Upper lobe of left lung (tissue), 6 donors: ENCODE results near the gene EVI5L. TPM values are rescaled to one million over a fixed set of nuclear protein-coding genes. Genes with fewer than 3 reads are reported as not detected.

Experiments
- ATAC-seq, 2 donors: fragments of 200-7000 bp; cut with Tn5 transposase; one replicate each; pipeline ENCODE4 v1.9.1; 2022; ENCODE audit warnings: mild to moderate bottlenecking in 2 of 2, moderate library complexity in 2 of 2; ENCODE audit not compliant: low FRiP score in 2 of 2
- DNase-seq, 2 donors: peaks; one replicate each; pipeline ENCODE4 v3.0.0-alpha.2; 2019 to 2020
- H3K27ac ChIP-seq, 4 donors: fragments of 200-600 bp; sonication (generic); one replicate each; pipeline ENCODE4 v1.5.1; 2016 to 2019
- H3K27me3 ChIP-seq, 4 donors: fragments of 200-600 bp; sonication (generic); one replicate each; pipeline ENCODE4 v1.5.1; 2017 to 2019
- H3K36me3 ChIP-seq, 4 donors: fragments of 200-600 bp; sonication (generic); one replicate each; pipeline ENCODE4 v1.5.1; 2016 to 2019
- H3K4me1 ChIP-seq, 4 donors: fragments of 200-600 bp; sonication (generic); one replicate each; pipeline ENCODE4 v1.5.1; 2018 to 2019
- H3K4me3 ChIP-seq, 4 donors: fragments of 200-600 bp; sonication (generic); one replicate each; pipeline ENCODE4 v1.5.1; 2017 to 2019; ENCODE audit warnings: mild to moderate bottlenecking in 2 of 4, moderate library complexity in 1 of 4
- H3K9me3 ChIP-seq, 4 donors: fragments of 200-600 bp; sonication (generic); one replicate each; pipeline ENCODE4 v1.5.1; 2018 to 2019
- CTCF ChIP-seq, 6 experiments: fragments of 450-650 bp in 4 of 6; fragments of 200-600 bp in 2 of 6; sonication (generic) in 2 of 6; IDR thresholded peaks; one replicate each; pipeline ENCODE4 v1.5.1; 2016 to 2019; ENCODE audit warnings: antibody characterized with exemption in 6 of 6
- EP300 ChIP-seq, 4 donors: sonication (generic); formaldehyde crosslinking; IDR thresholded peaks; one replicate each; pipeline ENCODE4 v1.5.1; 2017; ENCODE audit warnings: antibody characterized with exemption in 4 of 4, control low read depth in 2 of 4
- POLR2A ChIP-seq, 4 donors: fragments of 450-650 bp; IDR thresholded peaks; one replicate each; pipeline ENCODE4 v1.5.1; 2016 to 2017; ENCODE audit warnings: antibody characterized with exemption in 4 of 4, mild to moderate bottlenecking in 2 of 4
- POLR2AphosphoS5 ChIP-seq, 2 donors: sonication (generic); formaldehyde crosslinking; IDR thresholded peaks; one replicate each; pipeline ENCODE4 v1.5.1; 2017; ENCODE audit warnings: antibody characterized with exemption in 2 of 2
- WGBS, 2 donors: methylation state at CpG; one replicate each; pipeline ENCODE4 v1.1.5; 2017 to 2018; 5-methylcytosine and 5-hydroxymethylcytosine counted together
- total RNA-seq, 6 donors: library from RNA; depleted of rRNA in 4 of 6; stranded (reverse); fragments of >200 nt in 4 of 6; gene quantifications; one replicate each; pipeline versions ENCODE4 v1.1.0 to v1.2.1, GENCODE V29; 2016 to 2021
- donor health status: DM: no; HTN: no; CAD: no; lungs with moderate emphysema.
- donor health status: DM: no; HTN: yes; CAD: no; lungs with severe emphysema.

Gene EVI5L
- total RNA-seq, 6 donors from 2014 or later = 12.0 to 24.1 (median 15.6) TPM

- WGBS, 2 donors = 86 to 88% methylated on average over 20 to 24 of the region's 26 CpGs
- DNase-seq = peak in 1 of 2 donors; percentile 82
- peaks cover 0 to 3% (median 0%) of the 10 kb centered on the region in 4 donors for H3K36me3 ChIP-seq
- H3K4me1 ChIP-seq = peaks cover 0 to 10% (median 7%) of the 10 kb centered on the region in 4 donors
- H3K27me3 ChIP-seq = no peaks in the 10 kb centered on the region
- ATAC-seq = no peak
- TF ChIP-seq EP300 (IDR thresholded peaks at IDR 0.05) (no peak), POLR2A (IDR thresholded peaks at IDR 0.05) (no peak), POLR2AphosphoS5 (IDR thresholded peaks at IDR 0.05) (no peak)
- H3K4me3 ChIP-seq = no peak overlapping the region
- no peaks in the 10 kb centered on the region for H3K9me3 ChIP-seq
- H3K27ac ChIP-seq = no peak overlapping the region
These were observed 21.8 kb downstream of the EVI5L start for GRCh38 chr19:7851623-7852500.

GRCh38 chr19:7852851-7853769 is 23.1 kb downstream of the EVI5L start:
- Histone ChIP-seq H3K36me3 (peaks cover 0 to 6% (median 0%) of the 10 kb centered on the region in 4 donors), H3K27ac (no peak overlapping the region), H3K9me3 (no peaks in the 10 kb centered on the region), H3K27me3 (no peaks in the 10 kb centered on the region), H3K4me1 (peaks cover 0 to 10% (median 7%) of the 10 kb centered on the region in 4 donors), H3K4me3 (no peak overlapping the region)
- no peak for TF ChIP-seq POLR2A (IDR thresholded peaks at IDR 0.05)
- no peak for TF ChIP-seq EP300 (IDR thresholded peaks at IDR 0.05)
- TF ChIP-seq CTCF (IDR thresholded peaks at IDR 0.05) = peak; percentile 81 to 90 (median 84)
- no peak for TF ChIP-seq POLR2AphosphoS5 (IDR thresholded peaks at IDR 0.05)
- whole genome bisulfite sequencing, 2 donors = 32 to 46% methylated on average over 22 to 44 of the region's 45 CpGs
- DNase-seq = peak; percentile 89 to 92
- ATAC-seq = peak; percentile 78 to 84

GRCh38 chr19:7853770-7854128 is 23.7 kb downstream of the EVI5L start:
- WGBS, 2 donors = 75 to 84% methylated on average over 12 of the region's 12 CpGs
- Histone ChIP-seq H3K36me3 (peaks cover 0 to 7% (median 1%) of the 10 kb centered on the region in 4 donors), H3K4me3 (no peak overlapping the region), H3K27me3 (no peaks in the 10 kb centered on the region), H3K9me3 (no peaks in the 10 kb centered on the region), H3K27ac (no peak overlapping the region), H3K4me1 (peaks cover 0 to 10% (median 7%) of the 10 kb centered on the region in 4 donors)
- ATAC-seq = peak in 1 of 2 donors; percentile 3
- no peak for DNase-seq
- TF ChIP-seq CTCF (IDR thresholded peaks at IDR 0.05) (no peak), POLR2AphosphoS5 (IDR thresholded peaks at IDR 0.05) (no peak), EP300 (IDR thresholded peaks at IDR 0.05) (no peak), POLR2A (IDR thresholded peaks at IDR 0.05) (no peak)

GRCh38 chr19:7855426-7856108 is 25.5 kb downstream of the EVI5L start:
- DNase-seq (no peak), ATAC-seq (no peak)
- H3K27me3 ChIP-seq = no peaks in the 10 kb centered on the region
- TF ChIP-seq POLR2A (IDR thresholded peaks at IDR 0.05) (no peak), CTCF (IDR thresholded peaks at IDR 0.05) (no peak), POLR2AphosphoS5 (IDR thresholded peaks at IDR 0.05) (no peak), EP300 (IDR thresholded peaks at IDR 0.05) (no peak)
- no peak overlapping the region for H3K27ac ChIP-seq
- 92% methylated on average over 23 to 25 of the region's 26 CpGs for WGBS, 2 donors
- no peaks in the 10 kb centered on the region for H3K9me3 ChIP-seq
- peaks cover 0 to 10% (median 7%) of the 10 kb centered on the region in 4 donors for H3K4me1 ChIP-seq
- H3K4me3 ChIP-seq = no peak overlapping the region
- H3K36me3 ChIP-seq = peaks cover 0 to 6% (median 3%) of the 10 kb centered on the region in 4 donors
